Trophoblast cell (in vitro differentiated cells and primary cell): ENCODE data around the gene AKAP8.
A peak's percentile ranks its signal among the peaks of the same experiment; 100 is the strongest.
"Not testable (repeated sequence)": the region's sequence is repeated elsewhere in the genome, so short reads cannot be mapped to it uniquely, and the experiment has no call there.

ENCODE experiments used
- DNase-seq, 2 donors: peaks; one replicate each; pipeline ENCODE4 v3.0.0-alpha.2; 2016
- H2AFZ ChIP-seq: 2 replicates; pipeline ENCODE4 v1.6.1; 2013; ENCODE audit warnings: low read length, moderate library complexity, mild to moderate bottlenecking; ENCODE audit not compliant: insufficient read depth, poor library complexity
- H2AK5ac ChIP-seq: 2 replicates; pipeline ENCODE4 v1.6.1; 2013; ENCODE audit warnings: mild to moderate bottlenecking, low read length
- H2BK120ac ChIP-seq: 2 replicates; pipeline ENCODE4 v1.6.1; 2013; ENCODE audit warnings: low read length, mild to moderate bottlenecking, moderate library complexity; ENCODE audit not compliant: insufficient read depth, poor library complexity
- H2BK12ac ChIP-seq: 2 replicates; pipeline ENCODE4 v1.6.1; 2013; ENCODE audit warnings: mild to moderate bottlenecking, low read length, moderate library complexity
- H2BK5ac ChIP-seq: 2 replicates; pipeline ENCODE4 v1.6.1; 2013; ENCODE audit warnings: low read length, low read depth, moderate library complexity, mild to moderate bottlenecking; ENCODE audit not compliant: poor library complexity
- H3K14ac ChIP-seq: 2 replicates; pipeline ENCODE4 v1.6.1; 2013; ENCODE audit warnings: mild to moderate bottlenecking, low read length
- H3K18ac ChIP-seq: 2 replicates; pipeline ENCODE4 v1.6.1; 2013; ENCODE audit warnings: mild to moderate bottlenecking, low read length
- H3K23ac ChIP-seq: 2 replicates; pipeline ENCODE4 v1.6.1; 2013; ENCODE audit warnings: low read length
- H3K27ac ChIP-seq: 2 replicates; pipeline ENCODE4 v1.5.1; 2013; ENCODE audit warnings: low read depth, mild to moderate bottlenecking, inconsistent platforms, low read length, moderate library complexity
- H3K27me3 ChIP-seq: 2 replicates; pipeline ENCODE4 v1.6.1; 2013; ENCODE audit warnings: inconsistent platforms, mild to moderate bottlenecking, low read length, moderate library complexity; ENCODE audit not compliant: insufficient read depth
- H3K36me3 ChIP-seq, 2 experiments: 1 replicate in 1 of 2; 2 replicates in 1 of 2; pipeline ENCODE4 v1.6.1; 2013; ENCODE audit warnings: low read length in 2 of 2, mild to moderate bottlenecking in 2 of 2, moderate library complexity in 1 of 2; ENCODE audit not compliant: insufficient read depth in 2 of 2, control insufficient read depth in 1 of 2
- H3K4ac ChIP-seq: 2 replicates; pipeline ENCODE4 v1.6.1; 2013; ENCODE audit warnings: low read depth, mild to moderate bottlenecking, low read length, moderate library complexity
- H3K4me1 ChIP-seq, 2 experiments: 1 replicate in 1 of 2; 2 replicates in 1 of 2; pipeline ENCODE4 v1.6.1; 2013; ENCODE audit warnings: low read length in 2 of 2, mild to moderate bottlenecking in 2 of 2, moderate library complexity in 1 of 2; ENCODE audit not compliant: insufficient read depth in 2 of 2, control insufficient read depth in 1 of 2
- H3K4me2 ChIP-seq: 2 replicates; pipeline ENCODE4 v1.6.1; 2013; ENCODE audit warnings: inconsistent platforms, mild to moderate bottlenecking, low read length, moderate library complexity
- H3K4me3 ChIP-seq: 2 replicates; pipeline ENCODE4 v1.5.1; 2013; ENCODE audit warnings: mild to moderate bottlenecking, low read depth, low read length, inconsistent platforms
- H3K79me1 ChIP-seq: one replicate; pipeline ENCODE4 v1.6.1; 2013; ENCODE audit warnings: low read length
- H3K79me2 ChIP-seq: 2 replicates; pipeline ENCODE4 v1.6.1; 2013; ENCODE audit warnings: low read length, mild to moderate bottlenecking; ENCODE audit not compliant: control insufficient read depth, insufficient read depth, poor library complexity
- H3K9ac ChIP-seq: 2 replicates; pipeline ENCODE4 v1.6.1; 2013; ENCODE audit warnings: mild to moderate bottlenecking, low read length
- H3K9me3 ChIP-seq: 2 replicates; pipeline ENCODE4 v1.6.1; 2013; ENCODE audit warnings: low read depth, mild to moderate bottlenecking, control low read depth, inconsistent platforms, low read length; ENCODE audit not compliant: insufficient read depth
- H4K12ac ChIP-seq: 2 replicates; pipeline ENCODE4 v1.6.1; 2013; ENCODE audit warnings: low read depth, mild to moderate bottlenecking, low read length, moderate library complexity
- H4K8ac ChIP-seq: 2 replicates; pipeline ENCODE4 v1.6.1; 2013; ENCODE audit warnings: low read depth, mild to moderate bottlenecking, low read length, moderate library complexity
- H4K91ac ChIP-seq: one replicate; pipeline ENCODE4 v1.6.1; 2013; ENCODE audit warnings: low read depth, mild to moderate bottlenecking, low read length, moderate library complexity
- WGBS: extraction: QIAGEN DNeasy Blood & Tissue Kit; methylation state at CpG from one replicate; pipeline ENCODE4 v1.1.7; 2013; ENCODE audit warnings: missing lambda C conversion rate; ENCODE audit not compliant: insufficient read length, insufficient coverage; ENCODE audit errors: extremely low coverage; 5-methylcytosine and 5-hydroxymethylcytosine counted together

The AKAP8 gene

DNA sequence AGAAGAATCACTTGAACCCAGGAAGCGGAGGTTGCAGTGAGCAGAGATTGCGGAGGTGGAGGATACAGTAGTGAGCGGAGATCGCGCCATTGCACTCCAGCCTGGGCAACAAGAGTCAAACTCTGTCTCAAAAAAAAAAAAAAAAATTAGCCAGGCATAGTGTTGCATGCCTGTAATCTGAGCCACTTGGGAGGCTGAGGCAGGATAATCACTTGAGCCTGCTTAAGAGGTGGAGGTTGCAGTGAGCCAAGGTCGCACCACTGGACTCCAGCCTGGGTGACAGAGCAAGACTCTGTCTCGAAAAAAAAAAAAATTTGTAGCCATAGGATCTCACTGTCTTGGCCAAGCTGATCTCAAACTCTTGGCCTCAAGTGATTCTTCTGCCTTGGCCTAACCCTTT, 43.6 kb downstream of the AKAP8 start:
- not testable (repeated sequence) for H3K27me3 ChIP-seq, H2AK5ac ChIP-seq, H2BK120ac ChIP-seq, DNase-seq, H3K9ac ChIP-seq, H3K36me3 ChIP-seq, H3K14ac ChIP-seq, H3K23ac ChIP-seq, H2BK12ac ChIP-seq, H3K4me3 ChIP-seq, H3K18ac ChIP-seq, H3K4ac ChIP-seq, H4K8ac ChIP-seq, H2AFZ ChIP-seq, H3K9me3 ChIP-seq, H4K91ac ChIP-seq, H3K4me2 ChIP-seq, H3K4me1 ChIP-seq, H4K12ac ChIP-seq, H2BK5ac ChIP-seq, H3K27ac ChIP-seq
- WGBS, result no CpG with 5 or more reads among the region's 7 CpGs
- Histone ChIP-seq H3K79me2 (peaks cover 16% of the 10 kb centered on the region), H3K79me1 (peaks cover 14% of the 10 kb centered on the region)

DNA sequence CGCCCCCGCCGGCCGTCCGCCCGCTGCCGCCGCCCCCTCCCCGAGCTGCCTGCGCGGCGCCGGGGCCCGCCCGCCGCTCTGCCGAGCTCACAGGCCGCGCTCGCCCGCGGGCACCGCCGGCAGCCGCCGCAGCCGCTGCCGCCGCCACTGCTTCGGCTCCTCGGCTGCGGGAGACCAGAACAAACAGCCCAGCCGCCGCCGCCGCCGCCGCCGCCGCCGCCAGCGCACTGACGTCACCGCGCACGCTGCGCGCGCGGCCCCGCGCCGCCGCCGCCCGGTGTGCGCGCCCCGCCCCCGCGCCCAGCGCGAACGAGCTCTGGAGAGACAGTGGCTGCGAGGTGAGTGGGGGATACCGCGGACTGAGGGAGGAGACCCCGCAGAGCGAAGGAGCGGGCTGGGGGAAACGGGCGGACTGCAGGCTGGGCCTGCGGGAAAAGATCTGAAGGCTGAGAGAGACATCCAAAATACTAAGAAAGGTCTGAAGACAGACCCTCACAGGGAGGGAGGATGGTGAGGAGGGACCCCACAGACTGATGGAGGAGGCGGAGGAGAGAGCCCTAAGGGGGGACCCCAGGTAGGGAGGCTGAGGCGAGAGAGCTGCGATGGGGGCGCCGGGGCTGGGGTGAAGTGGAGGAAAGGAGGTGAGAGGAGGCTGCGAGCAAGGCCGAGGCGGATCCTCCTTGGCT, 47.1 kb downstream of the AKAP8 start, which contains the start of gene BRD4:
Gene BRD4, minus strand, starts transcription at position 229 of the 686 bp plus-strand sequence. CDS start 59,440 bp downstream, outside the sequence.
- Histone ChIP-seq H2AFZ (peak within 1 kb of the TSS; percentile 73), H3K23ac (no peak within 1 kb of the TSS), H3K4me1 (peaks cover 0 to 11% of the 10 kb centered on the region in 2 experiments), H2AK5ac (peak within 1 kb of the TSS; percentile 90), H4K8ac (peak within 1 kb of the TSS; percentile 88), H3K27ac (peak within 1 kb of the TSS; percentile 96), H2BK12ac (peak within 1 kb of the TSS; percentile 75), H3K79me2 (peaks cover 36% of the 10 kb centered on the region), H3K4ac (peak within 1 kb of the TSS; percentile 99), H3K18ac (peak within 1 kb of the TSS; percentile 100), H3K9ac (peak within 1 kb of the TSS; percentile 99), H4K91ac (peak within 1 kb of the TSS; percentile 97), H2BK5ac (peak within 1 kb of the TSS; percentile 97), H3K9me3 (no peaks in the 10 kb centered on the region), H3K4me3 (peak within 1 kb of the TSS; percentile 97), H2BK120ac (peak within 1 kb of the TSS; percentile 92), H3K36me3 (no peaks in the 10 kb centered on the region), H3K14ac (peak within 1 kb of the TSS; percentile 100), H4K12ac (peak within 1 kb of the TSS; percentile 75), H3K4me2 (peak within 1 kb of the TSS; percentile 95), H3K79me1 (peaks cover 14% of the 10 kb centered on the region), H3K27me3 (no peaks in the 10 kb centered on the region)
- WGBS, result no CpG with 5 or more reads among the region's 81 CpGs
- peak in 1 of 2 donors; percentile 75 for DNase-seq

DNA sequence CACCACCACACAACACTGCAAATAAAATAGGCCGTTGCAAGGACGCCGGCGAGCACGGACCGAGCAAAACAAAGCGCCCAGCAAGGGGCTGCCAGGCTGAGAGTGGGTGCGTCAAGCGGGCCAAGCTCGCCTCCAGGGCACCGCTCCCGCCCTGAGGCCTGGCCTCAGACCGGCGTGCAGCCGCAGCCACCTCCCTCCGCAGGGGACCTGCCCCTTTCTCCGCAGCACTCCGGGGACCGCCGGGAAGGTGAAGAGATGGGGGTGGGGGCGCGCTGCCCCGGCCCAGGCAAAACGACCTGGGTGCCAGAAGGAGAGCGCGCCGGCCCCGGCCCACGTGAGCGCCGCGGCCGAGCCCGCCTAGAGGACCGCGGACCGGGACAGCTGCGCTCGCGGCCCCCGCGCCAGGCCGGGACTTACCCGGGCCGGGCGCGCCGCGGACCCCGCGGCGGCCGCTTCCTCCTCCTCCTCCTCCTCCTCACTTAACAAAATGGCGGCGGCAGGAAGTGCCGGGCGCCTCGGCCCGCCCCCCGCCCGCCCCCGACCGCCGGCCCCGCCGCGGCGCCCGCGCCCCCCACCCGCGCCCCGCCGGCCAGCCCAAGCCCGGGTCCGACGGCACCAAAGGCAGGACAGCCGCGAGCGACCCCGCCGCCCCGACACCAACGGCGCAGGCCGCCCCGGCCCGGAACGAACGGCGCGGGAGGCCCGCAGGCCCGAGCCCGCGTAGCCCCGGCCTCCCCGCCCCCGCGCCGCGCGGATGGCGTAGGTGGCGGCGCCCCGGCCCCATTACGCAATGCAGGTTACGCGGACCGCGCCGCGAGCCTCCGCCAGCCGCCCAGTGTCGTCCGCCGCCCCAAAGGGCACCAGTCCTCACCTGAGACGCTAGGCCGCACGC, 47.9 kb downstream of the AKAP8 start:
- no peaks in the 10 kb centered on the region for H3K36me3 ChIP-seq
- peak overlapping the region; percentile 100 for H3K14ac ChIP-seq
- H4K12ac ChIP-seq, result peak overlapping the region; percentile 75
- peak overlapping the region; percentile 96 for H3K27ac ChIP-seq
- peaks cover 14% of the 10 kb centered on the region for H3K79me1 ChIP-seq
- peak overlapping the region; percentile 75 for H2BK12ac ChIP-seq
- H3K4me3 ChIP-seq, result peak overlapping the region; percentile 97
- no peak overlapping the region for H3K23ac ChIP-seq
- peak overlapping the region; percentile 90 for H2AK5ac ChIP-seq
- no peaks in the 10 kb centered on the region for H3K27me3 ChIP-seq
- H3K79me2 ChIP-seq, result peaks cover 43% of the 10 kb centered on the region
- H2BK120ac ChIP-seq, result peak overlapping the region; percentile 92
- H2BK5ac ChIP-seq, result peak overlapping the region; percentile 97
- peak overlapping the region; percentile 95 for H3K4me2 ChIP-seq
- H3K4me1 ChIP-seq, result peaks cover 5 to 11% of the 10 kb centered on the region in 2 experiments
- peak overlapping the region; percentile 97 for H4K91ac ChIP-seq
- peak overlapping the region; percentile 99 for H3K4ac ChIP-seq
- peak overlapping the region; percentile 88 for H4K8ac ChIP-seq
- peak overlapping the region; percentile 99 for H3K9ac ChIP-seq
- peak overlapping the region; percentile 73 for H2AFZ ChIP-seq
- peak overlapping the region; percentile 100 for H3K18ac ChIP-seq
- no CpG with 5 or more reads among the region's 122 CpGs for WGBS
- DNase-seq, result peak; percentile 33 to 67
- H3K9me3 ChIP-seq, result no peaks in the 10 kb centered on the region

DNA sequence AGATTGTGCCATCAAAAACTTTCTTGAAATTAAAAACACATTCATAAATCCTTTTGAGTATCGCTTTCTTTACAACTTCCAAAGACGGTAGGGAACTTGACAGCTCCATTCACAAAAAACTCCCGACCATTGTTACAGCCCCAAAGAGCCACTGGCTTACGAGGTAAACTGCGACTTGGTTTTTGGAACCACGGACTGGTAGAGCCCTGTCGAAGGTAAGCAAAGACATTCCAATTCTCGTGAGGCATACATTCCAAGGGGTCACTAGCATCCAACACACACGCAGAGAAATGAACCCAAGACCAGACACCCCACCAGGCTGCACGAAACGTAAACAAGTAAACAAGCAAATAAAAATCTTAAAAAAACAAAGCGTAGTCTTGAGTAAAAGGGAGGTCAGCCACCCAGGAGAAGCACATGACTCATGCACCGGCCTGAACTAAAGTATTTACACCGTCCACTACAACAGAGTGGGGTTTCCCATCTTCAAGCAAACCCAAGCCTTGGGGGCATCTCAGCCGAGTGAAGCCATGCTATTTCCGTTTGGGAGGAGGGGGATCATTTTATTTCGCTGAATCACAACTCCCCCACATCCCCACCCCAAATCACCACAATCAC, 48.7 kb downstream of the AKAP8 start:
- Histone ChIP-seq H3K4ac (peak overlapping the region; percentile 99), H3K14ac (peak overlapping the region; percentile 100), H3K27ac (peak overlapping the region; percentile 96), H2BK5ac (peak overlapping the region; percentile 85), H4K91ac (peak overlapping the region; percentile 85), H4K12ac (peak overlapping the region; percentile 75), H4K8ac (peak overlapping the region; percentile 68), H3K18ac (peak overlapping the region; percentile 97), H3K36me3 (no peaks in the 10 kb centered on the region), H3K9ac (peak overlapping the region; percentile 88), H2AK5ac (peak overlapping the region; percentile 90), H2AFZ (peak overlapping the region; percentile 73), H3K4me1 (peaks cover 7 to 11% of the 10 kb centered on the region in 2 experiments), H3K4me2 (peak overlapping the region; percentile 95), H3K79me1 (peaks cover 14% of the 10 kb centered on the region), H3K27me3 (no peaks in the 10 kb centered on the region), H3K9me3 (no peaks in the 10 kb centered on the region), H2BK120ac (peak overlapping the region; percentile 92), H3K79me2 (peaks cover 47% of the 10 kb centered on the region), H2BK12ac (no peak overlapping the region), H3K4me3 (peak overlapping the region; percentile 97), H3K23ac (no peak overlapping the region)
- no CpG with 5 or more reads among the region's 17 CpGs for WGBS
- peak; percentile 79 to 81 for DNase-seq
